Thoracic aorta (tissue), 2 donors: ENCODE measurements around the gene RANBP1. TPM values are rescaled to one million over a fixed set of nuclear protein-coding genes. Genes with fewer than 3 reads are reported as not detected.

ENCODE experiments used
- ATAC-seq: fragments of 150-250 bp; one replicate; pipeline ENCODE4 v1.8.0; 2017; ENCODE audit warnings: low read depth; ENCODE audit not compliant: insufficient number of reproducible peaks, low FRiP score
- DNase-seq: peaks from one replicate; pipeline ENCODE4 v3.0.0-alpha.2; 2020; ENCODE audit warnings: low spot score
- H3K27ac ChIP-seq, 2 donors: fragments of 200-600 bp; sonication (generic); 1 replicate in 1 of 2; 2 replicates in 1 of 2; pipeline ENCODE4 v1.5.1; 2016; ENCODE audit warnings: mild to moderate bottlenecking in 2 of 2, moderate library complexity in 2 of 2
- H3K27me3 ChIP-seq: fragments of 200-600 bp; sonication (generic); replicated peaks from 2 replicates; pipeline ENCODE4 v1.6.0; 2016; ENCODE audit warnings: mild to moderate bottlenecking; ENCODE audit not compliant: insufficient read depth
- H3K36me3 ChIP-seq: fragments of 200-600 bp; sonication (generic); one replicate; pipeline ENCODE4 v1.5.1; 2016
- H3K4me1 ChIP-seq, 2 donors: fragments of 200-600 bp; sonication (generic); 1 replicate in 1 of 2; 2 replicates in 1 of 2; pipeline versions ENCODE4 v1.5.1 to v1.6.0; 2016; ENCODE audit warnings: low read depth in 2 of 2, mild to moderate bottlenecking in 1 of 2; ENCODE audit not compliant: control insufficient read depth in 1 of 2
- H3K4me3 ChIP-seq: fragments of 200-600 bp; sonication (generic); 2 replicates; pipeline ENCODE4 v1.5.1; 2016; ENCODE audit warnings: mild to moderate bottlenecking
- H3K9me3 ChIP-seq: fragments of 200-600 bp; sonication (generic); 2 replicates; pipeline ENCODE4 v1.5.1; 2016
- CTCF ChIP-seq: fragments of 200-600 bp; sonication (generic); IDR thresholded peaks from one replicate; pipeline ENCODE4 v1.5.1; 2019; ENCODE audit warnings: antibody characterized with exemption
- total RNA-seq, 2 donors: library from RNA; depleted of rRNA; stranded (reverse); fragments of >200 nt; gene quantifications; one replicate each; pipeline versions ENCODE4 v1.1.0 to v1.2.3, GENCODE V29; 2016

The RANBP1 gene
- total RNA-seq, 2 donors from 2014 or later, result 130 to 140 TPM

GRCh38 chr22:20106849-20107237 lies 9.1 kb upstream of the RANBP1 start:
- Histone ChIP-seq H3K27me3 (no peaks in the 10 kb centered on the region), H3K27ac (no peak overlapping the region), H3K4me1 (no peaks in the 10 kb centered on the region), H3K9me3 (no peaks in the 10 kb centered on the region), H3K4me3 (no peak overlapping the region), H3K36me3 (peaks cover 50% of the 10 kb centered on the region)
- no peak for DNase-seq
- ATAC-seq, result no peak
- no peak for TF ChIP-seq CTCF

- H3K9me3 ChIP-seq, result no peaks in the 10 kb centered on the region
- H3K4me3 ChIP-seq, result no peak overlapping the region
- no peak overlapping the region for H3K27ac ChIP-seq
- TF ChIP-seq CTCF, result no peak
- ATAC-seq (no peak), DNase-seq (no peak)
- no peaks in the 10 kb centered on the region for H3K4me1 ChIP-seq
- H3K36me3 ChIP-seq, result peaks cover 57% of the 10 kb centered on the region
- no peaks in the 10 kb centered on the region for H3K27me3 ChIP-seq
These were observed 8.4 kb upstream of the RANBP1 start for GRCh38 chr22:20107471-20107901.

- Histone ChIP-seq H3K27ac (no peak overlapping the region), H3K36me3 (peaks cover 62% of the 10 kb centered on the region), H3K4me3 (no peak overlapping the region), H3K27me3 (no peaks in the 10 kb centered on the region), H3K4me1 (no peaks in the 10 kb centered on the region), H3K9me3 (no peaks in the 10 kb centered on the region)
- no peak for TF ChIP-seq CTCF
- no peak for DNase-seq
- ATAC-seq, result no peak
These were observed 7.8 kb upstream of the RANBP1 start for GRCh38 chr22:20107951-20108756.

- no peaks in the 10 kb centered on the region for H3K27me3 ChIP-seq
- TF ChIP-seq CTCF, result no peak
- H3K9me3 ChIP-seq, result no peaks in the 10 kb centered on the region
- ATAC-seq, result no peak
- no peak for DNase-seq
- H3K36me3 ChIP-seq, result peaks cover 67% of the 10 kb centered on the region
- no peak overlapping the region for H3K4me3 ChIP-seq
- H3K27ac ChIP-seq, result no peak overlapping the region
- H3K4me1 ChIP-seq, result no peaks in the 10 kb centered on the region
These were observed 7.1 kb upstream of the RANBP1 start for GRCh38 chr22:20108757-20109230.

GRCh38 chr22:20109411-20110358 lies 6.2 kb upstream of the RANBP1 start:
- no peaks in the 10 kb centered on the region for H3K9me3 ChIP-seq
- no peak for TF ChIP-seq CTCF
- DNase-seq (no peak), ATAC-seq (no peak)
- no peak overlapping the region for H3K4me3 ChIP-seq
- H3K27ac ChIP-seq, result no peak overlapping the region
- peaks cover 74% of the 10 kb centered on the region for H3K36me3 ChIP-seq
- H3K27me3 ChIP-seq, result no peaks in the 10 kb centered on the region
- no peaks in the 10 kb centered on the region for H3K4me1 ChIP-seq
